ENCODE data around the gene ARG2.

DNA sequence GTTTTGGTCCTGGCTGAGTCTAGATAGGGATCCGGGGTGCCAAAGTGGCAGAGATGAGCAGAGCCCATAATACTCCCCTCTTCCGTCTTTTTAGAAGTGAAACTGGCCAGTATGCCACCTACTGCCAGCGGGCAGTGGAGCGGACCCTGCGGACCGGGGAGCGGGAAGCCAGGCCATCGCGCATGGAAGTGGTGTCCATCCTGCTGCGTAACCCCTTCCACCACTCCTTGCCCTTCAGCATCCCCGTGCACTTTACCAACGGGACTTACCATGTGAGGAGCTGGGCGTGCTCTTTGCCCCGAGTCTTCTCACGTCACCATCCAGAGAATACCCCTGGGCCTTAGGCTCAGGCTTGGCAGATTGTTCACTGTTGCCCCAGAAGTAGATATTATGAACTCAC is 40.7 kb upstream of the ARG2 start:
- no peak for TF ChIP-seq CTCF (IDR thresholded peaks at IDR 0.05; ENCODE audit: poor library complexity, severe bottlenecking)
- TF ChIP-seq TAF1 (IDR thresholded peaks at IDR 0.05; ENCODE audit: low read depth): no peak
- no peak for TF ChIP-seq EZH2 (IDR thresholded peaks at IDR 0.05; ENCODE audit: borderline replicate concordance, insufficient read depth, low read length, poor library complexity, severe bottlenecking)
- TF ChIP-seq POLR2AphosphoS5 (IDR thresholded peaks at IDR 0.05): no peak
- no peak for TF ChIP-seq MXI1 (conservative IDR thresholded peaks at IDR 0.05; ENCODE audit: poor library complexity, severe bottlenecking)
- TF ChIP-seq RAD21 (conservative IDR thresholded peaks at IDR 0.05): no peak
- no peak for TF ChIP-seq REST (IDR thresholded peaks at IDR 0.05; ENCODE audit: borderline replicate concordance)

Measured in neural cell (in vitro differentiated cells).